BLaER1 (cell line): ENCODE results near the gene SV2C.

Experiments used
- H3K27ac ChIP-seq: shearing (Covaris generic); formaldehyde crosslinking; 2 replicates; pipeline ENCODE4 v1.8.1; 2022
- H3K27me3 ChIP-seq: shearing (Covaris generic); formaldehyde crosslinking; 2 replicates; pipeline ENCODE4 v1.8.1; 2022
- H3K36me3 ChIP-seq: shearing (Covaris generic); formaldehyde crosslinking; 2 replicates; pipeline ENCODE4 v1.8.1; 2022
- H3K4me1 ChIP-seq: shearing (Covaris generic); formaldehyde crosslinking; 2 replicates; pipeline ENCODE4 v1.8.1; 2022
- H3K4me2 ChIP-seq: shearing (Covaris generic); formaldehyde crosslinking; 2 replicates; pipeline ENCODE4 v1.8.1; 2022
- H3K4me3 ChIP-seq: shearing (Covaris generic); formaldehyde crosslinking; 2 replicates; pipeline ENCODE4 v1.8.1; 2022
- H3K9ac ChIP-seq: shearing (Covaris generic); formaldehyde crosslinking; 2 replicates; pipeline ENCODE4 v1.8.1; 2022
- H3K9me3 ChIP-seq: shearing (Covaris generic); formaldehyde crosslinking; 2 replicates; pipeline ENCODE4 v1.8.1; 2022
- H4K20me1 ChIP-seq: shearing (Covaris generic); formaldehyde crosslinking; 2 replicates; pipeline ENCODE4 v1.8.1; 2022
- Cebpa-rat ChIP-seq: shearing (Covaris generic); IDR thresholded peaks from 2 replicates; pipeline ENCODE4 v1.8.1; 2022

SV2C gene

DNA sequence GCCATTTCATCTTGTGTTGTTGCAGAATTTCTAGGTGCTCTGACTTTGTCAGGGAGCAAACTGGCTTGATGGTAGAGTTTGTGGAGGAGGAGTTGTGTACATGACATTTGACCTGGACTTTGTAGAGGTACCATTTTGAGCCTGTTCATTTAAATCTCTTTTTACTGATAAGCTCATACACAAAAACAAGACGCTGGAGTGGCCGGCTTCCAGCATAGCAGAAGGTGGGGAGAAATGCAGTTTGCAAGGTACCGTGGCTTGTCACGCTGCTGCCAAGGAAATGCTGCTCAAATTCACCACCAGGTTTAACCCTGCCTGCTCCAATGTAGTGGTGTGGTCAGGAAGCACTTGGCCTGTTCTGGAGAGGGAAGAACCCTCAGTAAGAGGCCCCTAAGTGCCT is 301.0 kb downstream of the SV2C start:
- Histone ChIP-seq H3K27me3 (no peaks in the 10 kb centered on the region), H3K36me3 (no peaks in the 10 kb centered on the region), H3K9ac (no peak overlapping the region), H4K20me1 (no peaks in the 10 kb centered on the region), H3K9me3 (no peaks in the 10 kb centered on the region), H3K4me2 (peak overlapping the region; percentile 24; the same call in 1 of the 2 replicates), H3K4me3 (no peak overlapping the region), H3K4me1 (peaks cover 20% of the 10 kb centered on the region), H3K27ac (no peak overlapping the region)
- no peak for TF ChIP-seq Cebpa-rat

GRCh38 chr5:76384705-76385104 is 301.5 kb downstream of the SV2C start:
- Histone ChIP-seq H3K27me3 (no peaks in the 10 kb centered on the region), H3K4me1 (peaks cover 20% of the 10 kb centered on the region), H3K36me3 (no peaks in the 10 kb centered on the region), H3K27ac (no peak overlapping the region), H3K4me3 (no peak overlapping the region), H4K20me1 (no peaks in the 10 kb centered on the region), H3K9me3 (no peaks in the 10 kb centered on the region), H3K9ac (no peak overlapping the region), H3K4me2 (0 out of 2 replicates have a peak overlapping the region, but pooled peaks have one; percentile 24)
- TF ChIP-seq Cebpa-rat: no peak

GRCh38 chr5:76385540-76385939 is 302.4 kb downstream of the SV2C start:
- H3K4me2 ChIP-seq: no peak overlapping the region

GRCh38 chr5:76386360-76386759 is 303.2 kb downstream of the SV2C start:
- Histone ChIP-seq H3K4me2 (no peak overlapping the region), H3K36me3 (no peaks in the 10 kb centered on the region), H4K20me1 (no peaks in the 10 kb centered on the region), H3K9ac (no peak overlapping the region), H3K4me1 (peaks cover 35% of the 10 kb centered on the region), H3K27me3 (no peaks in the 10 kb centered on the region), H3K4me3 (no peak overlapping the region), H3K27ac (no peak overlapping the region), H3K9me3 (no peaks in the 10 kb centered on the region)
- no peak for TF ChIP-seq Cebpa-rat

More at GRCh38 chr5:76385540-76385939, 302.4 kb downstream of the SV2C start:
- TF ChIP-seq Cebpa-rat: no peak
- Histone ChIP-seq H3K27ac (no peak overlapping the region), H3K4me3 (no peak overlapping the region), H3K4me1 (peaks cover 26% of the 10 kb centered on the region), H3K27me3 (no peaks in the 10 kb centered on the region), H3K9ac (no peak overlapping the region), H3K9me3 (no peaks in the 10 kb centered on the region), H3K36me3 (no peaks in the 10 kb centered on the region), H4K20me1 (no peaks in the 10 kb centered on the region)

- TF ChIP-seq Cebpa-rat: no peak
- H3K9ac ChIP-seq: no peak overlapping the region
- no peaks in the 10 kb centered on the region for H3K9me3 ChIP-seq
- H3K4me2 ChIP-seq: no peak overlapping the region
- H3K27ac ChIP-seq: no peak overlapping the region
- no peak overlapping the region for H3K4me3 ChIP-seq
- no peaks in the 10 kb centered on the region for H3K27me3 ChIP-seq
- no peaks in the 10 kb centered on the region for H4K20me1 ChIP-seq
- peaks cover 53% of the 10 kb centered on the region for H3K4me1 ChIP-seq
- no peaks in the 10 kb centered on the region for H3K36me3 ChIP-seq
Observed at GRCh38 chr5:76388236-76388635, 305.1 kb downstream of the SV2C start.

- H3K4me2 ChIP-seq: peak overlapping the region; percentile 77; the same call in 1 of the 2 replicates
- H4K20me1 ChIP-seq: no peaks in the 10 kb centered on the region
- no peak overlapping the region for H3K4me3 ChIP-seq
- H3K27me3 ChIP-seq: no peaks in the 10 kb centered on the region
- no peak overlapping the region for H3K27ac ChIP-seq
- H3K9ac ChIP-seq: no peak overlapping the region
- H3K9me3 ChIP-seq: no peaks in the 10 kb centered on the region
- H3K36me3 ChIP-seq: no peaks in the 10 kb centered on the region
- no peak for TF ChIP-seq Cebpa-rat
- peaks cover 60% of the 10 kb centered on the region for H3K4me1 ChIP-seq
Observed at GRCh38 chr5:76388791-76389512, 305.8 kb downstream of the SV2C start.

DNA sequence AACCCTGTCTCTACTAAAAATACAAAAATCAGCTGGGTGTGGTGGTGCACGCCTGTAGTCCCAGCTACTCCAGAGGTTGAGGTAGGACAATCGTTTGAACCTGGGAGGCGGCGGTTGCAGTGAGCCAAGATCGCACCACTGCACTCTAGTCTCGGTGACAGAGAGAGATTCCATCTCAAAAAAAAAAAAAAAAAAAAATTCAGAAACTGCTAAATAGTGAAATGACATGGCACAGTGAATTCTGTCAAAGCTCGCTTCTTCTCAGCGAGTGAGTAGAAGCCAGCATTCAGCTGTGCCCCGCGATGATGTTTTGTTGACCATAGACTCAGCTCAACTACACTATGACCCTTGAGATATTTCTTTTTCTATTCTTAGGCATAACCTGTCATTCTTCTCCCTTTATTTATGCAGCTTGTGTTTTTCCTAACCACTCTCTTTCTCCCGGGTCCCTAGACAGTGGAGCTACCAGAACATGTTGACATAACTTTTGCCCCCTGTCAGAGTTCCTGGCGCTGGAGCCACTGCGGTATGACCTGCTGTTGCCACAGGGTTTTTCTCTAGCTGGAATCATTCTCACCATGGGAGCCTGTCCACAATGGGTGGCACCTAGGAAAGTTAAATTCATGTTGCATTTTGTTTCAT is 306.5 kb downstream of the SV2C start:
- H3K27ac ChIP-seq: peak overlapping the region; percentile 72; the same call in 1 of the 2 replicates

GRCh38 chr5:76391014-76391413 is 307.8 kb downstream of the SV2C start:
- Histone ChIP-seq H3K4me3 (peak overlapping the region; percentile 2; the same call in 1 of the 2 replicates), H4K20me1 (no peaks in the 10 kb centered on the region), H3K27ac (peak overlapping the region; percentile 72), H3K36me3 (no peaks in the 10 kb centered on the region), H3K4me1 (peaks cover 64% of the 10 kb centered on the region), H3K4me2 (peak overlapping the region; percentile 77), H3K27me3 (no peaks in the 10 kb centered on the region), H3K9ac (peak overlapping the region; percentile 17; the same call in 1 of the 2 replicates), H3K9me3 (peaks cover 6% of the 10 kb centered on the region; the same call in 1 of the 2 replicates)
- no peak for TF ChIP-seq Cebpa-rat

More for the DNA sequence above, 306.5 kb downstream of the SV2C start:
- Histone ChIP-seq H3K4me1 (peaks cover 60% of the 10 kb centered on the region), H3K27me3 (no peaks in the 10 kb centered on the region), H3K4me2 (peak overlapping the region; percentile 77), H3K4me3 (no peak overlapping the region), H4K20me1 (no peaks in the 10 kb centered on the region), H3K36me3 (no peaks in the 10 kb centered on the region), H3K9ac (no peak overlapping the region), H3K9me3 (no peaks in the 10 kb centered on the region)
- no peak for TF ChIP-seq Cebpa-rat

DNA sequence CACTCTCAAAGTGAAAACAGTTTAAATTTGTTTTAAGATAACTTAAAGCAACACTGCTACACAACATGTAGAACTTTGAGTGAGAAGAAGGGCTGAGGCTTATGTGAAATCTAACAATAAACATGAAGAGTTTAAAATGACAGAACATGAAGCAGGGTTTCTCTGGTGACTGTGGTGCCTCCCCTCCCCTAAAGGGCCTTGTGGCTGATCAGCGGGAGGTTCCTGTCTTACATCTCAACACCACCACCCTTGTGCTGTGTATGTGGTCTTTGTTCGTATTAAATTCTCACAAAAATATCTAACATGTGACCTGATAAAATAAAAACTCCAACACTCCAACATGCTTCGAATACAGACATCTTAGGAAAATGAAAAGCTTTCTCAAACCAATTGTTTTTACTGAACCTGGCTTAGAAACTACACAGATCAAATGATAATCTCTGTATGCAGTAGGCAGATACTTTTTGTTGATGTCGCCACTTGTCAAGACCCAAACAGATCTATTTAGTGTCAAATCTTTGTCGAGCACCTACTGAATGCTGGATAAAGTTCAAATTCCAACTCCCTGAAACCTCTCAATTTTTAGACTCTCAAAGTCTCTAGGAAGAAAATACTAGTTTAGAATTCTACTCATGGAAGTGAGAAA is 310.0 kb downstream of the SV2C start:
- Histone ChIP-seq H3K4me3 (no peak overlapping the region), H3K4me2 (peak overlapping the region; percentile 33), H3K4me1 (peaks cover 64% of the 10 kb centered on the region), H4K20me1 (no peaks in the 10 kb centered on the region), H3K27ac (peak overlapping the region; percentile 23; the same call in 1 of the 2 replicates), H3K9ac (no peak overlapping the region), H3K9me3 (peaks cover 6% of the 10 kb centered on the region; the same call in 1 of the 2 replicates), H3K27me3 (no peaks in the 10 kb centered on the region), H3K36me3 (no peaks in the 10 kb centered on the region)
- no peak for TF ChIP-seq Cebpa-rat

GRCh38 chr5:76397200-76397599 is 314.0 kb downstream of the SV2C start:
- TF ChIP-seq Cebpa-rat: no peak
- H3K9me3 ChIP-seq: peaks cover 6% of the 10 kb centered on the region; the same call in 1 of the 2 replicates
- no peaks in the 10 kb centered on the region for H3K27me3 ChIP-seq
- H3K4me3 ChIP-seq: no peak overlapping the region
- H4K20me1 ChIP-seq: no peaks in the 10 kb centered on the region
- no peak overlapping the region for H3K4me2 ChIP-seq
- no peak overlapping the region for H3K9ac ChIP-seq
- no peak overlapping the region for H3K27ac ChIP-seq
- H3K4me1 ChIP-seq: peaks cover 49% of the 10 kb centered on the region
- no peaks in the 10 kb centered on the region for H3K36me3 ChIP-seq
